Measurements from ENCODE around the gene SLAIN1.

- TF ChIP-seq, protein P1, sequence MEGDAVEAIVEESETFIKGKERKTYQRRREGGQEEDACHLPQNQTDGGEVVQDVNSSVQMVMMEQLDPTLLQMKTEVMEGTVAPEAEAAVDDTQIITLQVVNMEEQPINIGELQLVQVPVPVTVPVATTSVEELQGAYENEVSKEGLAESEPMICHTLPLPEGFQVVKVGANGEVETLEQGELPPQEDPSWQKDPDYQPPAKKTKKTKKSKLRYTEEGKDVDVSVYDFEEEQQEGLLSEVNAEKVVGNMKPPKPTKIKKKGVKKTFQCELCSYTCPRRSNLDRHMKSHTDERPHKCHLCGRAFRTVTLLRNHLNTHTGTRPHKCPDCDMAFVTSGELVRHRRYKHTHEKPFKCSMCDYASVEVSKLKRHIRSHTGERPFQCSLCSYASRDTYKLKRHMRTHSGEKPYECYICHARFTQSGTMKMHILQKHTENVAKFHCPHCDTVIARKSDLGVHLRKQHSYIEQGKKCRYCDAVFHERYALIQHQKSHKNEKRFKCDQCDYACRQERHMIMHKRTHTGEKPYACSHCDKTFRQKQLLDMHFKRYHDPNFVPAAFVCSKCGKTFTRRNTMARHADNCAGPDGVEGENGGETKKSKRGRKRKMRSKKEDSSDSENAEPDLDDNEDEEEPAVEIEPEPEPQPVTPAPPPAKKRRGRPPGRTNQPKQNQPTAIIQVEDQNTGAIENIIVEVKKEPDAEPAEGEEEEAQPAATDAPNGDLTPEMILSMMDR (IDR thresholded peaks at IDR 0.05), result no peak
- TF ChIP-seq POLR2A (IDR thresholded peaks at IDR 0.05), result no peak
Measured at GRCh38 chr13:77733674-77734073, 36.2 kb downstream of the SLAIN1 start.
